HEK293 (cell line): ENCODE data around the gene MGLL.

Source experiments
- CTCF ChIA-PET: fragments of 350-600 bp; formaldehyde crosslinking; extraction: SDS; loops from one replicate; lab custom pipeline; 2021; ENCODE audit warnings: antibody characterized with exemption; lab: Yijun Ruan, JAX
- POLR2A ChIA-PET: fragments of 300-600 bp; formaldehyde crosslinking; extraction: SDS; loops from one replicate; lab custom pipeline; 2020; ENCODE audit warnings: antibody characterized with exemption, inconsistent platforms; lab: Yijun Ruan, JAX
- H3K27ac ChIP-seq: fragments of 200-500 bp; sonication (Bioruptor generic); 2 replicates; pipeline ENCODE4 v1.5.1; 2014; ENCODE audit warnings: low read depth, low read length, control low read depth, inconsistent platforms; ENCODE audit errors: extremely low read depth
- H3K36me3 ChIP-seq, 2 experiments: fragments of 200-500 bp in 1 of 2; sonication (Bioruptor generic) in 1 of 2; 1 replicate in 1 of 2; 2 replicates in 1 of 2; pipeline ENCODE4 v1.5.1; 2014 to 2017; ENCODE audit warnings: inconsistent platforms in 2 of 2, low read length in 2 of 2; ENCODE audit not compliant: control insufficient read depth in 2 of 2, insufficient read depth in 1 of 2
- H3K4me1 ChIP-seq: fragments of 200-500 bp; sonication (Bioruptor generic); 2 replicates; pipeline ENCODE4 v1.5.1; 2014; ENCODE audit warnings: mild to moderate bottlenecking, low read length, inconsistent platforms; ENCODE audit not compliant: control insufficient read depth, insufficient read depth
- H3K4me3 ChIP-seq: 2 replicates; pipeline ENCODE4 v1.5.1; 2011; ENCODE audit warnings: low read depth, mild to moderate bottlenecking, control low read depth, low read length, moderate library complexity
- H3K9me3 ChIP-seq: fragments of 200-500 bp; sonication (Bioruptor generic); 2 replicates; pipeline ENCODE4 v1.5.1; 2014; ENCODE audit warnings: low read depth, low read length, inconsistent platforms; ENCODE audit not compliant: control insufficient read depth, insufficient read depth
- GFI1B ChIP-seq: fragments of 450-650 bp; formaldehyde crosslinking; IDR thresholded peaks from 2 replicates; pipeline ENCODE4 v1.5.1; 2016; ENCODE audit warnings: missing biosample characterization, missing genetic modification characterization
- RBAK ChIP-seq: fragments of 450-650 bp; formaldehyde crosslinking; IDR thresholded peaks from 2 replicates; pipeline ENCODE4 v1.5.1; 2016; ENCODE audit warnings: missing biosample characterization, missing genetic modification characterization
- SALL2 ChIP-seq: fragments of 450-650 bp; formaldehyde crosslinking; IDR thresholded peaks from 2 replicates; pipeline ENCODE4 v1.5.0; 2017; ENCODE audit warnings: missing biosample characterization, mild to moderate bottlenecking, missing genetic modification characterization, borderline replicate concordance
- SP2 ChIP-seq: fragments of 450-650 bp; formaldehyde crosslinking; IDR thresholded peaks from 2 replicates; pipeline ENCODE4 v1.5.1; 2016; ENCODE audit warnings: missing biosample characterization, missing genetic modification characterization
- YY1 ChIP-seq: fragments of 450-650 bp; formaldehyde crosslinking; IDR thresholded peaks from 2 replicates; pipeline ENCODE4 v1.5.1; 2018; ENCODE audit warnings: missing biosample characterization, missing genetic modification characterization
- ZBTB1 ChIP-seq: fragments of 450-650 bp; formaldehyde crosslinking; IDR thresholded peaks from 2 replicates; pipeline ENCODE4 v1.5.1; 2016; ENCODE audit warnings: missing biosample characterization, missing genetic modification characterization
- ZBTB7A ChIP-seq: fragments of 450-650 bp; formaldehyde crosslinking; IDR thresholded peaks from 2 replicates; pipeline ENCODE4 v1.5.1; 2016; ENCODE audit warnings: low read depth, missing biosample characterization, missing genetic modification characterization
- ZNF10 ChIP-seq: fragments of 450-650 bp; formaldehyde crosslinking; IDR thresholded peaks from 2 replicates; pipeline ENCODE4 v1.5.1; 2017; ENCODE audit warnings: missing biosample characterization, missing genetic modification characterization
- ZNF132 ChIP-seq: fragments of 450-650 bp; formaldehyde crosslinking; IDR thresholded peaks from 2 replicates; pipeline ENCODE4 v1.5.1; 2017; ENCODE audit warnings: missing biosample characterization, missing genetic modification characterization, borderline replicate concordance
- ZNF148 ChIP-seq: fragments of 450-650 bp; formaldehyde crosslinking; IDR thresholded peaks from 2 replicates; pipeline ENCODE4 v1.5.0; 2017; ENCODE audit warnings: missing biosample characterization, missing genetic modification characterization, borderline replicate concordance
- ZNF157 ChIP-seq: fragments of 450-650 bp; formaldehyde crosslinking; IDR thresholded peaks from 2 replicates; pipeline ENCODE4 v1.5.1; 2016; ENCODE audit warnings: missing biosample characterization, missing genetic modification characterization
- ZNF16 ChIP-seq: fragments of 450-650 bp; formaldehyde crosslinking; IDR thresholded peaks from 2 replicates; pipeline ENCODE4 v1.5.1; 2016; ENCODE audit warnings: low read depth, missing biosample characterization, missing genetic modification characterization
- ZNF169 ChIP-seq: fragments of 450-650 bp; formaldehyde crosslinking; IDR thresholded peaks from 2 replicates; pipeline ENCODE4 v1.5.1; 2016; ENCODE audit warnings: missing biosample characterization, missing genetic modification characterization
- ZNF19 ChIP-seq: fragments of 450-650 bp; formaldehyde crosslinking; IDR thresholded peaks from 2 replicates; pipeline ENCODE4; 2016; ENCODE audit warnings: missing biosample characterization, missing genetic modification characterization, low read depth
- ZNF211 ChIP-seq: fragments of 450-650 bp; formaldehyde crosslinking; IDR thresholded peaks from 2 replicates; pipeline ENCODE4 v1.5.1; 2016; ENCODE audit warnings: low read depth, missing biosample characterization, missing genetic modification characterization
- ZNF248 ChIP-seq: fragments of 450-650 bp; formaldehyde crosslinking; IDR thresholded peaks from 2 replicates; pipeline ENCODE4 v1.5.1; 2017; ENCODE audit warnings: missing biosample characterization, missing genetic modification characterization
- ZNF311 ChIP-seq: fragments of 450-650 bp; formaldehyde crosslinking; IDR thresholded peaks from 2 replicates; pipeline ENCODE4 v1.5.1; 2017; ENCODE audit warnings: missing biosample characterization, missing genetic modification characterization, borderline replicate concordance
- ZNF354C ChIP-seq: fragments of 450-650 bp; formaldehyde crosslinking; IDR thresholded peaks from 2 replicates; pipeline ENCODE4 v1.5.1; 2016; ENCODE audit warnings: missing biosample characterization, missing genetic modification characterization, low read depth, borderline replicate concordance
- ZNF398 ChIP-seq: fragments of 450-650 bp; formaldehyde crosslinking; IDR thresholded peaks from 2 replicates; pipeline ENCODE4 v1.5.1; 2017; ENCODE audit warnings: missing biosample characterization, missing genetic modification characterization
- ZNF416 ChIP-seq: fragments of 450-650 bp; formaldehyde crosslinking; IDR thresholded peaks from 2 replicates; pipeline ENCODE4 v1.5.1; 2016; ENCODE audit warnings: missing biosample characterization, missing genetic modification characterization
- ZNF561 ChIP-seq: fragments of 450-650 bp; IDR thresholded peaks from 2 replicates; pipeline ENCODE4 v1.5.1; 2018; ENCODE audit warnings: missing biosample characterization, missing genetic modification characterization, borderline replicate concordance
- ZNF701 ChIP-seq: fragments of 450-650 bp; formaldehyde crosslinking; IDR thresholded peaks from 2 replicates; pipeline ENCODE4 v1.5.1; 2016; ENCODE audit warnings: missing biosample characterization, missing genetic modification characterization
- ZNF777 ChIP-seq: fragments of 450-650 bp; formaldehyde crosslinking; IDR thresholded peaks from 2 replicates; pipeline ENCODE4 v1.5.1; 2017; ENCODE audit warnings: missing biosample characterization, missing genetic modification characterization, borderline replicate concordance
- ZNF792 ChIP-seq: fragments of 450-650 bp; formaldehyde crosslinking; IDR thresholded peaks from 2 replicates; pipeline ENCODE4 v1.5.1; 2016; ENCODE audit warnings: missing biosample characterization, missing genetic modification characterization
- ZSCAN18 ChIP-seq: fragments of 450-650 bp; formaldehyde crosslinking; IDR thresholded peaks from 2 replicates; pipeline ENCODE4 v1.5.1; 2016; ENCODE audit warnings: missing biosample characterization, missing genetic modification characterization
- ZSCAN23 ChIP-seq: fragments of 450-650 bp; formaldehyde crosslinking; IDR thresholded peaks from 2 replicates; pipeline ENCODE4 v1.5.1; 2016; ENCODE audit warnings: missing biosample characterization, missing genetic modification characterization
- ZSCAN5A ChIP-seq: fragments of 450-650 bp; formaldehyde crosslinking; IDR thresholded peaks from 2 replicates; pipeline ENCODE4 v1.5.1; 2016; ENCODE audit warnings: missing biosample characterization, missing genetic modification characterization

Gene MGLL

GRCh38 chr3:127769284-127770081 is 52.8 kb downstream of the MGLL start:
- no peaks in the 10 kb centered on the region for H3K36me3 ChIP-seq
- CTCF ChIA-PET = interaction anchor here (0.7 kb wide), 2 partner anchors 11 to 73 kb away, joined by 3 to 5 read pairs; no protein-coding TSS in a partner anchor
- H3K9me3 ChIP-seq = no peaks in the 10 kb centered on the region
- H3K4me1 ChIP-seq = no peaks in the 10 kb centered on the region
- no peak for TF ChIP-seq ZNF561 (tag by site-specific recombination)
- no peak for TF ChIP-seq ZNF416 (tag by site-specific recombination)
- no peak for TF ChIP-seq ZSCAN18 (tag by site-specific recombination)
- TF ChIP-seq ZNF211 = no peak
- TF ChIP-seq ZNF157 (tag by site-specific recombination) = no peak
- no peak for TF ChIP-seq GFI1B (tag by site-specific recombination)
- TF ChIP-seq ZBTB1 (tag by site-specific recombination) = no peak
- no peak for TF ChIP-seq ZNF398 (tag by site-specific recombination)
- TF ChIP-seq ZBTB7A (tag by site-specific recombination) = no peak
- TF ChIP-seq ZNF701 = no peak
- no peak for TF ChIP-seq ZNF132 (tag by site-specific recombination)
- no peak for TF ChIP-seq RBAK
- TF ChIP-seq ZNF777 (tag by site-specific recombination) = no peak
- no peak for TF ChIP-seq ZNF169 (tag by site-specific recombination)
- no peak for TF ChIP-seq ZNF354C (tag by site-specific recombination)
- TF ChIP-seq SP2 (tag by site-specific recombination) = no peak
- TF ChIP-seq ZNF148 (tag by site-specific recombination) = no peak
- TF ChIP-seq ZSCAN23 (tag by site-specific recombination) = no peak
- TF ChIP-seq SALL2 (tag by site-specific recombination) = no peak
- POLR2A ChIA-PET = no interaction called here
- H3K27ac ChIP-seq = no peak overlapping the region
- no peak overlapping the region for H3K4me3 ChIP-seq

- POLR2A ChIA-PET = no interaction called here
- Histone ChIP-seq H3K4me1 (no peaks in the 10 kb centered on the region), H3K27ac (no peak overlapping the region), H3K9me3 (no peaks in the 10 kb centered on the region), H3K36me3 (no peaks in the 10 kb centered on the region), H3K4me3 (no peak overlapping the region)
- CTCF ChIA-PET = no interaction called here
- TF ChIP-seq ZNF19 = no peak
- TF ChIP-seq YY1 (tag by site-specific recombination) = no peak
- no peak for TF ChIP-seq ZSCAN5A (tag by site-specific recombination)
- TF ChIP-seq ZNF311 (tag by site-specific recombination) = no peak
- TF ChIP-seq ZNF792 (tag by site-specific recombination) = no peak
- TF ChIP-seq ZNF248 (tag by site-specific recombination) = no peak
- TF ChIP-seq ZNF16 (tag by site-specific recombination) = no peak
- TF ChIP-seq ZNF10 (tag by site-specific recombination) = no peak
Measured at GRCh38 chr3:127768346-127769008, 53.8 kb downstream of the MGLL start.
